Panc1 (cell line): ENCODE measurements around the gene GARS1. TPM values are rescaled to one million over a fixed set of nuclear protein-coding genes. Genes with fewer than 3 reads are reported as not detected.
A peak's percentile ranks its signal among the peaks of the same experiment; 100 is the strongest.

Source experiments
- ATAC-seq: fragments of 200-7000 bp; cut with Tn5 transposase; 2 replicates; pipeline ENCODE4 v1.9.1; 2020; ENCODE audit warnings: mild to moderate bottlenecking, moderate library complexity
- BruUV-seq: library from RNA; stranded (reverse); fragments of 400-500 nt; replicated peaks from 2 replicates; lab custom pipeline; 2021; lab: Mats Ljungman, UMichigan
- CTCF ChIA-PET: fragments of 300-600 bp; sonication (Branson Sonifier 250); formaldehyde crosslinking; loops from one replicate; lab custom pipeline; 2022; ENCODE audit warnings: antibody characterized with exemption; lab: Charles Lee
- POLR2A ChIA-PET: fragments of 300-600 bp; sonication (Branson Sonifier 250); formaldehyde crosslinking; loops from one replicate; lab custom pipeline; 2022; ENCODE audit warnings: antibody characterized with exemption; lab: Charles Lee
- DNase-seq: peaks from one replicate; pipeline ENCODE4 v3.0.0-alpha.2; 2010; ENCODE audit warnings: low read depth, low spot score
- H3K27ac ChIP-seq: 2 replicates; pipeline ENCODE4 v1.5.1; 2011; ENCODE audit warnings: mild to moderate bottlenecking, low read length, inconsistent platforms
- H3K27me3 ChIP-seq: fragments of 200-500 bp; sonication (Bioruptor generic); 2 replicates; pipeline ENCODE4 v1.6.0; 2014; ENCODE audit warnings: low read length, inconsistent platforms; ENCODE audit not compliant: control insufficient read depth, insufficient read depth
- H3K36me3 ChIP-seq: fragments of 200-500 bp; sonication (Bioruptor generic); 2 replicates; pipeline ENCODE4 v1.5.1; 2014; ENCODE audit warnings: inconsistent platforms, mild to moderate bottlenecking, low read length, moderate library complexity; ENCODE audit not compliant: control insufficient read depth, insufficient read depth
- H3K4me1 ChIP-seq: 2 replicates; pipeline ENCODE4 v1.5.1; 2011; ENCODE audit warnings: inconsistent platforms, mild to moderate bottlenecking, low read length, moderate library complexity; ENCODE audit not compliant: control insufficient read depth, insufficient read depth
- H3K4me3 ChIP-seq, 2 experiments: 2 replicates each; pipeline ENCODE4 v1.5.1; 2011 to 2012; ENCODE audit warnings: low read depth in 2 of 2, low read length in 2 of 2, mild to moderate bottlenecking in 2 of 2, inconsistent platforms in 1 of 2, moderate library complexity in 1 of 2
- H3K9me3 ChIP-seq: fragments of 200-500 bp; sonication (Bioruptor generic); 2 replicates; pipeline ENCODE4 v1.5.1; 2014; ENCODE audit warnings: low read depth, mild to moderate bottlenecking, inconsistent platforms, low read length, moderate library complexity; ENCODE audit not compliant: control insufficient read depth, insufficient read depth
- POLR2AphosphoS5 ChIP-seq: IDR thresholded peaks from 2 replicates; pipeline ENCODE4 v1.6.1; 2012; ENCODE audit warnings: mild to moderate bottlenecking, low read depth, low read length, moderate library complexity
- SIN3A ChIP-seq: IDR thresholded peaks from 2 replicates; pipeline ENCODE4 v1.6.1; 2012; ENCODE audit warnings: low read depth, mild to moderate bottlenecking, low read length, moderate library complexity, borderline replicate concordance; ENCODE audit not compliant: insufficient read depth
- TCF7L2 ChIP-seq: IDR thresholded peaks from 2 replicates; pipeline ENCODE4 v1.6.1; 2011; ENCODE audit warnings: mild to moderate bottlenecking, low read depth, low read length, inconsistent platforms
- in situ Hi-C: cut with HindIII; loops from 2 replicates; pipeline ENCODE4 v1.10.0; 2016; ENCODE audit warnings: low sequenced_read_pairs, low pct_unique_long_range_greater_than_20kb
- intact Hi-C: fragments of 100-400 bp; cut with micrococcal nuclease; formaldehyde crosslinking; loops from one replicate; pipeline ENCODE4 v1.10.0; 2022; ENCODE audit not compliant: unreplicated experiment
- total RNA-seq: library from RNA; stranded (reverse); gene quantifications from one replicate; pipeline ENCODE4 v1.2.1, GENCODE V29; 2021; ENCODE audit not compliant: unreplicated experiment
- TF ChIP-seq, protein P1 (sequence below): fragments of 450-650 bp; IDR thresholded peaks from 2 replicates; pipeline ENCODE4 v1.5.1; 2017; ENCODE audit warnings: mild to moderate bottlenecking
- TF ChIP-seq, protein P2 (sequence below), 2 experiments: IDR thresholded peaks; 2 replicates each; pipeline ENCODE4 v1.6.1; 2011 to 2012; ENCODE audit warnings: low read depth in 2 of 2, control low read depth in 1 of 2, low read length in 1 of 2, mild to moderate bottlenecking in 1 of 2, moderate library complexity in 1 of 2; ENCODE audit not compliant: insufficient read depth in 1 of 2

The GARS1 gene
- total RNA-seq, 1 experiment from 2014 or later, result 271 TPM

DNA sequence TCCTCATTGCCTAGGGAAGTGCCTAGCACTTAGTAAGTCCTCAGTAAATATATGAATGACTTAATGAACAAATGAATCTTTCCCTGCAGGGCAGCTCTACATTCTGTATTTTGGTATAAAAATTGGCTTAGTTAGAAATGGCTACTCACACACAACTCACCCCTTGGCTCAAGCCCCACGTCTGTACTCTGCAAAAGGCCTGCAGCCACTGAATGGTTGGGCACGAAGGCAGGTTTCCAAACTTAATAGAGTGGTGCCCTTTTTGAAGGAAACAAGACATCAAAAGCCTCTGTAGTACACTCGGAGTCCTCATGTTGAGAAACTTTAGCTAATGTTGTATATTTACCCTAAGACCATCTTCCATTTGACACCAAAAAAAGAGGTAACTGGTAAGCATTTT is 51.0 kb downstream of the GARS1 start:
- POLR2A ChIA-PET, result no interaction called here
- Histone ChIP-seq H3K36me3 (no peaks in the 10 kb centered on the region; the same call in 1 of the 2 replicates), H3K4me1 (no peaks in the 10 kb centered on the region), H3K4me3 (no peak overlapping the region), H3K27ac (no peak overlapping the region), H3K9me3 (no peaks in the 10 kb centered on the region), H3K27me3 (no peaks in the 10 kb centered on the region)
- ATAC-seq, result no peak
- no peak for DNase-seq
- TF ChIP-seq, protein P1, sequence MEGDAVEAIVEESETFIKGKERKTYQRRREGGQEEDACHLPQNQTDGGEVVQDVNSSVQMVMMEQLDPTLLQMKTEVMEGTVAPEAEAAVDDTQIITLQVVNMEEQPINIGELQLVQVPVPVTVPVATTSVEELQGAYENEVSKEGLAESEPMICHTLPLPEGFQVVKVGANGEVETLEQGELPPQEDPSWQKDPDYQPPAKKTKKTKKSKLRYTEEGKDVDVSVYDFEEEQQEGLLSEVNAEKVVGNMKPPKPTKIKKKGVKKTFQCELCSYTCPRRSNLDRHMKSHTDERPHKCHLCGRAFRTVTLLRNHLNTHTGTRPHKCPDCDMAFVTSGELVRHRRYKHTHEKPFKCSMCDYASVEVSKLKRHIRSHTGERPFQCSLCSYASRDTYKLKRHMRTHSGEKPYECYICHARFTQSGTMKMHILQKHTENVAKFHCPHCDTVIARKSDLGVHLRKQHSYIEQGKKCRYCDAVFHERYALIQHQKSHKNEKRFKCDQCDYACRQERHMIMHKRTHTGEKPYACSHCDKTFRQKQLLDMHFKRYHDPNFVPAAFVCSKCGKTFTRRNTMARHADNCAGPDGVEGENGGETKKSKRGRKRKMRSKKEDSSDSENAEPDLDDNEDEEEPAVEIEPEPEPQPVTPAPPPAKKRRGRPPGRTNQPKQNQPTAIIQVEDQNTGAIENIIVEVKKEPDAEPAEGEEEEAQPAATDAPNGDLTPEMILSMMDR, result no peak
- TF ChIP-seq SIN3A (no peak), TCF7L2 (no peak), POLR2AphosphoS5 (no peak)
- TF ChIP-seq, protein P2, sequence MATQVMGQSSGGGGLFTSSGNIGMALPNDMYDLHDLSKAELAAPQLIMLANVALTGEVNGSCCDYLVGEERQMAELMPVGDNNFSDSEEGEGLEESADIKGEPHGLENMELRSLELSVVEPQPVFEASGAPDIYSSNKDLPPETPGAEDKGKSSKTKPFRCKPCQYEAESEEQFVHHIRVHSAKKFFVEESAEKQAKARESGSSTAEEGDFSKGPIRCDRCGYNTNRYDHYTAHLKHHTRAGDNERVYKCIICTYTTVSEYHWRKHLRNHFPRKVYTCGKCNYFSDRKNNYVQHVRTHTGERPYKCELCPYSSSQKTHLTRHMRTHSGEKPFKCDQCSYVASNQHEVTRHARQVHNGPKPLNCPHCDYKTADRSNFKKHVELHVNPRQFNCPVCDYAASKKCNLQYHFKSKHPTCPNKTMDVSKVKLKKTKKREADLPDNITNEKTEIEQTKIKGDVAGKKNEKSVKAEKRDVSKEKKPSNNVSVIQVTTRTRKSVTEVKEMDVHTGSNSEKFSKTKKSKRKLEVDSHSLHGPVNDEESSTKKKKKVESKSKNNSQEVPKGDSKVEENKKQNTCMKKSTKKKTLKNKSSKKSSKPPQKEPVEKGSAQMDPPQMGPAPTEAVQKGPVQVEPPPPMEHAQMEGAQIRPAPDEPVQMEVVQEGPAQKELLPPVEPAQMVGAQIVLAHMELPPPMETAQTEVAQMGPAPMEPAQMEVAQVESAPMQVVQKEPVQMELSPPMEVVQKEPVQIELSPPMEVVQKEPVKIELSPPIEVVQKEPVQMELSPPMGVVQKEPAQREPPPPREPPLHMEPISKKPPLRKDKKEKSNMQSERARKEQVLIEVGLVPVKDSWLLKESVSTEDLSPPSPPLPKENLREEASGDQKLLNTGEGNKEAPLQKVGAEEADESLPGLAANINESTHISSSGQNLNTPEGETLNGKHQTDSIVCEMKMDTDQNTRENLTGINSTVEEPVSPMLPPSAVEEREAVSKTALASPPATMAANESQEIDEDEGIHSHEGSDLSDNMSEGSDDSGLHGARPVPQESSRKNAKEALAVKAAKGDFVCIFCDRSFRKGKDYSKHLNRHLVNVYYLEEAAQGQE (IDR thresholded peaks at IDR 0.05; ENCODE audit: insufficient read depth in 1 of 2, low read depth in 2 of 2, low read length in 1 of 2), result no peak
- intact Hi-C loops, result no loop called here
- no TSS peak for BruUV-seq
- in situ Hi-C loops, result no loop called here
- CTCF ChIA-PET, result no interaction called here

DNA sequence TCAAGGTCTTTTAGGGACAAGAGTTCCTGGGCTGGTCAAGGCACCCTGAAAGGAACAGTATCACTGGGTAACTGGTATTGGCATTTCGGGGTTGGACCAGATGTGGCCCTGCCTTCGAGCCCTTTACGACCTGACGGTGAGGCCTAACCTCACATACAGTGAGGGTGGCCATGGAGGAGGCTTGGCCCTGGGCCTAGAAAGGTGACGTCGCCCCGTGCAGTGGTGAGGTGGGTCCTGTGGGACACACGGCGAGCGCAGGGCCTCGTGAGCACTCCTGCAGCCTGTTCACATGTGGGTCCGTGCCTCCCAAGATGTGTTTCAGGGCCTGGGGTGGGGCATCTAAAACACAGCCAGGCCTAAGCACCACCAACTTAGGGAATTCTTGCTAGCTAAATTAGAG is 51.5 kb downstream of the GARS1 start:
- Histone ChIP-seq H3K27ac (no peak overlapping the region), H3K9me3 (no peaks in the 10 kb centered on the region), H3K4me1 (no peaks in the 10 kb centered on the region), H3K4me3 (no peak overlapping the region), H3K36me3 (no peaks in the 10 kb centered on the region; the same call in 1 of the 2 replicates), H3K27me3 (no peaks in the 10 kb centered on the region)
- DNase-seq, result no peak
- intact Hi-C loops (no loop called here), in situ Hi-C loops (no loop called here)
- ATAC-seq, result 0 out of 2 replicates have a peak, but pooled peaks have one; percentile 5
- BruUV-seq, result no TSS peak
- CTCF ChIA-PET, result no interaction called here
- POLR2A ChIA-PET, result no interaction called here
- TF ChIP-seq, protein P2 (IDR thresholded peaks at IDR 0.05; ENCODE audit: insufficient read depth in 1 of 2, low read depth in 2 of 2, low read length in 1 of 2), result no peak
- TF ChIP-seq POLR2AphosphoS5 (peak; percentile 44; the same call in 1 of the 2 replicates), SIN3A (no peak), TCF7L2 (no peak)
